Choroid plexus epithelial cell (primary cell): ENCODE data around the gene FAM83G.
"Not testable (repeated sequence)": the region's sequence is repeated elsewhere in the genome, so short reads cannot be mapped to it uniquely, and the experiment has no call there.

Experiments
- DNase-seq: peaks from one replicate; pipeline ENCODE4 v3.0.0-alpha.2; 2010; ENCODE audit warnings: low read depth
- H3K4me3 ChIP-seq: 2 replicates; pipeline ENCODE4 v1.5.1; 2011; ENCODE audit warnings: low read depth, mild to moderate bottlenecking, control low read depth, low read length, moderate library complexity
- TF ChIP-seq, protein P1 (sequence below): conservative IDR thresholded peaks from 2 replicates; pipeline ENCODE4 v1.5.1; 2011; ENCODE audit warnings: low read depth, mild to moderate bottlenecking, control low read depth, inconsistent platforms, low read length, moderate library complexity

Gene FAM83G

DNA sequence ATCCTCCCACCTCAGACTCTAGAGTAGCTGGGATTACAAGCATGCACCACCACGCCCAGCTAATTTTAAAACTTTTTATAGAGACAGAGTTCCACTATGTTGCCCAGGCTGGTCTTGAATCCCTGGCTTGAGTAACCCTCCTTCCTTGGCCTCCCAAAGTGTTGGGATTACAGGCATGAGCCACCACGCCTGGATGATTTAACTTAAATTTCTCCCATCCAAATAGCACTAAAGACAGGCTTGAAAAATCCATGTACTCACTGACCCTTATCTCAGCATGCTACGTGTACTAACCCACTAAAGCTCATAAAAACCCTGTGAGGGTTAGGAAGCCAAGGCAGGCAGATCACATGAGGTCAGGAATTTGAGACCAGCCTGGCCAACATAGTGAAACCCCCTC, 48.0 kb downstream of the FAM83G start:
- H3K4me3 ChIP-seq, result no peak overlapping the region
- DNase-seq, result no peak
- TF ChIP-seq, protein P1, sequence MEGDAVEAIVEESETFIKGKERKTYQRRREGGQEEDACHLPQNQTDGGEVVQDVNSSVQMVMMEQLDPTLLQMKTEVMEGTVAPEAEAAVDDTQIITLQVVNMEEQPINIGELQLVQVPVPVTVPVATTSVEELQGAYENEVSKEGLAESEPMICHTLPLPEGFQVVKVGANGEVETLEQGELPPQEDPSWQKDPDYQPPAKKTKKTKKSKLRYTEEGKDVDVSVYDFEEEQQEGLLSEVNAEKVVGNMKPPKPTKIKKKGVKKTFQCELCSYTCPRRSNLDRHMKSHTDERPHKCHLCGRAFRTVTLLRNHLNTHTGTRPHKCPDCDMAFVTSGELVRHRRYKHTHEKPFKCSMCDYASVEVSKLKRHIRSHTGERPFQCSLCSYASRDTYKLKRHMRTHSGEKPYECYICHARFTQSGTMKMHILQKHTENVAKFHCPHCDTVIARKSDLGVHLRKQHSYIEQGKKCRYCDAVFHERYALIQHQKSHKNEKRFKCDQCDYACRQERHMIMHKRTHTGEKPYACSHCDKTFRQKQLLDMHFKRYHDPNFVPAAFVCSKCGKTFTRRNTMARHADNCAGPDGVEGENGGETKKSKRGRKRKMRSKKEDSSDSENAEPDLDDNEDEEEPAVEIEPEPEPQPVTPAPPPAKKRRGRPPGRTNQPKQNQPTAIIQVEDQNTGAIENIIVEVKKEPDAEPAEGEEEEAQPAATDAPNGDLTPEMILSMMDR, result no peak

DNA sequence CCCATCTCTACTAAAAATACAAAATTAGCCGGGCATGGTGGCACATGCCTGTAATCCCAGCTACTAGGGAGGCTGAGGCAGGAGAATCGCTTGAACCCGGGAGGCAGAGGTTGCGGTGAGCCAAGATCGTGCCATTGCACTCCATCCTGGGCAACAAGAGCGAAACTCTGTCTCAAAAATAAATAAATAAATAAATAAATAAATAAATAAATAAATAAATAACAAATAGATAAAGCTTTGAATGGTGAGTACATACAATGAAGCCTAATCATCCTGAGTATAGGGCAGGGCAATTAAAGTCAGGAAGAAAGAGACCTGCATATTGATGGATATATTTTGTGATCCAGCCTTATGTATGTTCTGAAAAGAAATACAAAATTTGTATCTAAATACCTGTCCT, 48.5 kb downstream of the FAM83G start:
- H3K4me3 ChIP-seq, DNase-seq: not testable (repeated sequence)

DNA sequence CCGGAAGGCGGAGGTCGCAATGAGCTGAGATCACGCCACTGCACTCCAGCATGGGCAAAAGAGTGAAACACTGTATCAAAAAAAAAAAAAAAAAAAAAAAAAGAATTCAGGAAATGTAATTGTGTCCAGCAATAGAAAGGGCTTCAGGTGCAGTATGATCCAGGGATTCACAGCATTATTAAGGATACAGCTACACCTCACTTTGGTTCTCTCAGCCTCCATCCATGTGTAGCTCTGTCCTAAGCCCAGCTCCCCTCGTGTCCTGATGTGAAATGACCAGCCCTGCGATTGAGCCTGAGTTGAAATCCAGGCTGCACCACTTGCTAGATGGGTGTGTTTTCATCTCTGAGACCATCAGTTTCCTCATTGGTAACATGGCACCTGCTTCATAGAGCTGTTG, 49.6 kb downstream of the FAM83G start:
- TF ChIP-seq, protein P1, result no peak
- no peak for DNase-seq
- H3K4me3 ChIP-seq, result no peak overlapping the region

DNA sequence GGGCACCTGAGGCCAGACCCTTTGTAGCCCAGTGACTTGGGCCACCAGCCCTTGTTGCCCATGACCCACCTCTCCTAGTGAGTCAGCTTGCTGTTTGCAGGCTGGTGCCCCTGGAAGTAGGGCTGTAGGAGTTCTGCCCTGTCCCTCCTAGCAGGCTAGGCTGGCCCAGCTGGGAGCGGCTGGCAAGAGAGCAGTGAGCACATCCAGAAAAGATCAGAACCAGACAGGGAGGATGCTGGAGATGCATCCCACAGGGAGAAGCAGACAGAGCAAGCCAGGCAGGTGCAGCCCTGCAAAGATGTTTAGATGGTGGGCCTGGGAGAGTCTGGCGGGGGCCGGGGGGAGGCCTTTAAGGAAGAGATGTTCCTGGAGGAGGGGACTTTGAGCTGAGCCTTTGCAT, 50.2 kb downstream of the FAM83G start:
- TF ChIP-seq, protein P1, result no peak
- no peak for DNase-seq

DNA sequence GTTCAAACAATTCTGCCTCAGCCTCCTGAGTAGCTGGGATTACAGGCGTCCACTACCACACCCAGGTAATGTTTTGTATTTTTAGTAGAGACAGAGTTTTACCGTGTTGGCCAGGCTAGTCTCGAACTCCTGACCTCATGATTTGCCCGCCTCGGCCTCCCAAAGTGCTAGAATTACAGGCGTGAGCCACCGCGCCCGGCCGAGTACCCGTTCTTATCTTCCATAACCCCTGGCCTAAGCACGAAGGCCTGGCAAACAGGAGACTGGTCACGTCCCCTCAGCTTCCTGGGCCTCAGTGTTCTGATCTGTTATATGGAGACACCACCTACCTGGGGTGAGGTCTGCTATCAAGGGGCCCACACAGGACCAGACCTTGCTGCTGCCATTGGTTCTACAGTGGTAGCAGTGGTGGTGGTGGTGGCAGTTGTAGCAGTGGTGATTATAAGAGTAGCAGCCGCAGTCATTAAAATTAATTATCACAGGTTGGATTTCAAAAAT, 51.3 kb downstream of the FAM83G start:
- H3K4me3 ChIP-seq, result no peak overlapping the region
- no peak for DNase-seq
- TF ChIP-seq, protein P1, result no peak

More for the DNA sequence above, 50.2 kb downstream of the FAM83G start:
- no peak overlapping the region for H3K4me3 ChIP-seq

DNA sequence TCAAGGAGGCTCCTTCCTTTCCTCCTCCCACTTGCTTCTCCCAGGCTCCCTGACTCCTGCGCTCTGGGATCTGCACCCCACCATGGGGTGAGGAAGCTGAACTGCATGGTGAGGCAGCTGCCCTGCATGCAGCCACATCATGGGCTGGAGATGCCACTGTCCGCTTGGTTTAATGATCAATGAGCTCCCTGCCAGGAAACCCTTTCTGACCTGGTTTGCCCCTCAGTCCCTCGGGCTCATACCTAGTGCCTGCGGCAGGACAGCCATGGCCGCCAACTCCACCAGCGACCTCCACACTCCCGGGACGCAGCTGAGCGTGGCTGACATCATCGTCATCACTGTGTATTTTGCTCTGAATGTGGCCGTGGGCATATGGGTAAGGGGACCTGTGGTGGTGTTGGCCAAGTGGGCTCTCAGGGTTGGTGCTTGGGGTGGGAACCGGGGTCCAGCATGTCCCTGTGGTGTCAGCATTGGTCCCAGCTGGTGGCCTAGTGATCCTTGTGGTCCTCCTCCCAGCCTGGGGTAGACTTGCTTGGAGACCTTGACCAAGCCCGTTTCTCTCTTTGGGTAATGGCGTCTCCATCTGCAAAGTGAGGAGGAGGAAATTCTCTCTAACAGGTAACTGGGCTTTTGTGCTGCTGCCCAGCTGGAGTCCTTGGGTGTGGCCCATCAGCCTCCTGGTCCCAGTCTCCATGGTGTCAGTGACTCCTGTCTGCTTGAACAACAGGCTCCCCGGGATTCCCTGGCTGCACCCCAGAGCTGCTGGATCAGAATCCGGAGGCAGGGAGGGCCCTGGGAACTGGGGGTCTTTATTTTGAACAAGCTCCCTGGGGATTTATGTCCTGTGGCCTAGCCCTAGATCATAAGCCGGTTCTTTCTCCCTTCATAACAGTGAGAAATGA, 52.4 kb downstream of the FAM83G start, which contains the start of gene SLC5A10:
SLC5A10 (plus strand) TSS at position 225 of the 902 bp plus-strand sequence; CDS start at position 266, 41 bp downstream.
- no peak for DNase-seq
- no peak within 1 kb of the TSS for H3K4me3 ChIP-seq
- TF ChIP-seq, protein P1, result peak; percentile 54

DNA sequence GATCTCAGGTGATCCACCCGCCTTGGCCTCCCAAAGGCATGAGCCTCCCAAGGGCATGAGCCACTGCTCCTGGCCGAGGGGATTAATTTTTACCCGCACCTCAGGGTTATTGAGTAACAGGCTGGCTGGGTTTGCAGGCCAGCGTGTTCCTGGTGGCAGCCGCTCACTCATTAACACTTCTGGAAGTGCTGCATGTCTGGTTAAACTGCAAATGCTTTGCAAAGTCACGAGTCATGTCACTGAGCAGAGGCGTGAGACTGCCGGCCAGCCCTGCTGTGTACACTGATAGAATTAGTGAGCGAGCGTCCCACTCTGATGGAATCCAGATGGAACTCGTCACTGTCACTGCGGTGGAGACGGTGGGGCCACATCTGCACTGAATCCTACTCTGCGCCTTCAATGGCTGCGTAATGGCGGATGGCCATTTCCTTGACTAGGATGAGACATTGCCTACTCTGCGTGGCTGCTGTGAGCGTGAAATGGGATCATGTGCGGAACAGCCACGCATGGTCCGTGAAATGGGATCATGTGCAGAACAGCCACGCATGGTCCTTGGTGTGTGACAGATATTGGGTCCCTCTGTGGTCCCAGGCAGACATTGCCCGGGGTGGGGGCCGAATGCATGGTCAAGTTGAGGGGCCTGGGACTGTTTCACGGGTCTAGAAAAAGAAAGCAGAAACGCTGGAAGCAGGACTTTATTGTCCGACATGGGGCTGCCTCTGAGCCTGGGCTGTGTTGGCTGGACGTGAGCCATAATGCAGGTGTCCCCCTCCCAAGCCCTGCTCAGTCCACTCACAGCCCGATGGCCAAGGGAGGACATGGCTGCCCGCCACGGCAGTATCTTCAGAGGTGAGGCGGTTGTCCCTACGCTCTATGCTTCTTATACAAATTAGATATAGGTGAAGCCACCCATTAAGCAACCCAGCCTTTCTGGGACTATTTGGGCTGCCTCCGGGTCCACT, 53.3 kb downstream of the FAM83G start:
- TF ChIP-seq, protein P1, result no peak
- no peak for DNase-seq
- no peak overlapping the region for H3K4me3 ChIP-seq
